ENCODE data around the gene SAP130. TPM values are rescaled to one million over a fixed set of nuclear protein-coding genes. Genes with fewer than 3 reads are reported as not detected.

The SAP130 gene
- total RNA-seq, 1 experiment from 2014 or later = 45.6 TPM

DNA sequence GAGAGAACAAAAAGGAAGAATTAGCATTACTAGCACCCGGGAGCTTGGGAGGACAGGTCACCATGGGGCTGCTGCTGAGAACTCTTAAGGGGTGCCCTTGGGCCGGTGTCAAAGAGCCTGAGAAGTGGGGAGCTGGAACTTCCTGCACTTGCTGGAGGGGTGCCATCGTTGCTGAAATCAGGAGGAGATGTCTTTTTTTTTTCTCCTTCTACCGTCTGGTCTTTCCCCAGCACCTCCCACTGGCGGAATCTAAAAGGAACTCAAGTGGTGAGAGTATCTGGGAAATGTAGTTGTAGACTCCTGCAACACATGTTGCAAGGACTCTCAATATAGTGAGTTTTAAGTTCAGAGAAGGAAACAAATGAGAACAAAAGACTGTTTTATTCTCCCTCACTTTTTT lies 136.0 kb downstream of the SAP130 start:
- Histone ChIP-seq H2AK5ac (ENCODE audit: insufficient read length, low read length) (no peak overlapping the region), H3K27ac (ENCODE audit: insufficient read length, low read depth, low read length) (no peak overlapping the region), H3K79me1 (ENCODE audit: insufficient read depth, low read depth, low read length, poor library complexity, severe bottlenecking) (no peaks in the 10 kb centered on the region), H3K9ac (ENCODE audit: extremely low read depth, insufficient read length, low read length) (no peak overlapping the region), H3K56ac (ENCODE audit: insufficient read length, low read depth, low read length) (no peak overlapping the region), H3K4me1 (ENCODE audit: insufficient read depth, low read length) (no peaks in the 10 kb centered on the region), H3T11ph (ENCODE audit: low read length) (no peak overlapping the region), H4K5ac (ENCODE audit: insufficient read length, low read depth, low read length) (no peak overlapping the region), H3K4ac (ENCODE audit: low read depth, low read length) (no peak overlapping the region), H4K91ac (ENCODE audit: insufficient read length, low read depth, low read length) (no peak overlapping the region), H3K27me3 (ENCODE audit: insufficient read depth, low read length) (no peaks in the 10 kb centered on the region), H2BK120ac (ENCODE audit: low read depth, low read length, poor library complexity, severe bottlenecking) (no peak overlapping the region), H2AFZ (ENCODE audit: low read length) (no peak overlapping the region), H4K8ac (replicated peaks; ENCODE audit: insufficient read length, low read depth, low read length) (no peak overlapping the region), H2BK20ac (ENCODE audit: low read depth, low read length, poor library complexity, severe bottlenecking) (peak overlapping the region; percentile 94), H3K4me2 (ENCODE audit: insufficient read depth, insufficient read length, low read length) (no peak overlapping the region), H3K9me3 (ENCODE audit: control insufficient read depth, low read depth, low read length) (no peaks in the 10 kb centered on the region), H3K14ac (ENCODE audit: insufficient read depth, low read length) (no peak overlapping the region), H3K23ac (ENCODE audit: insufficient read length, low read depth, low read length) (no peak overlapping the region), H2BK5ac (ENCODE audit: insufficient read length, low read length) (no peak overlapping the region), H2BK15ac (ENCODE audit: low read depth, low read length) (0 out of 2 replicates have a peak overlapping the region, but pooled peaks have one; percentile 68), H3K79me2 (ENCODE audit: insufficient read depth, low read length) (no peaks in the 10 kb centered on the region), H3K18ac (ENCODE audit: insufficient read length, low read depth, low read length) (no peak overlapping the region), H3K23me2 (ENCODE audit: insufficient read length, low read depth, low read length, poor library complexity, severe bottlenecking) (no peaks in the 10 kb centered on the region), H4K20me1 (ENCODE audit: control insufficient read depth, insufficient read depth, insufficient read length) (no peaks in the 10 kb centered on the region), H2BK12ac (ENCODE audit: insufficient read length, low read depth, low read length) (peak overlapping the region; percentile 50)
- TF ChIP-seq CTCF (conservative IDR thresholded peaks at IDR 0.05) = no peak
- H3K36me3 Mint-ChIP-seq (ENCODE audit: insufficient read depth in 1 of 3, low read depth in 3 of 3) = peaks cover 0 to 4% (median 2%) of the 10 kb centered on the region in 3 experiments; a peak in 2 of 7 replicates
- no peak overlapping the region for H3K4me3 Mint-ChIP-seq
- H3K27me3 Mint-ChIP-seq (ENCODE audit: low read depth) = no peaks in the 10 kb centered on the region
- H3K27ac Mint-ChIP-seq = no peak overlapping the region
- H3K9me3 Mint-ChIP-seq = no peaks in the 10 kb centered on the region; a peak in 1 of 5 replicates
- peak; percentile 34 for DNase-seq
- peaks cover 21 to 33% of the 10 kb centered on the region in 2 experiments for H3K4me1 Mint-ChIP-seq
- WGBS (ENCODE audit: extremely low coverage, insufficient read length, low lambda C conversion rate) = no CpG with 5 or more reads among the region's 5 CpGs

Other genes with a start within 250 kb of the SAP130 start
- 82.4 and 86.0 TPM in 2 replicates for gene WDR33, start 216.9 kb downstream of the SAP130 start, total RNA-seq (2021)
- 85.8 and 88.4 TPM in 2 replicates for gene POLR2D, start 169.9 kb downstream of the SAP130 start, total RNA-seq (2021)
- gene AMMECR1L, start 142.1 kb downstream of the SAP130 start, total RNA-seq (2021) = 20.0 and 20.3 TPM in 2 replicates
- 48.5 and 55.9 TPM in 2 replicates for gene UGGT1, start 63.1 kb upstream of the SAP130 start, total RNA-seq (2021)

Data from H9 (cell line).